Fibroblast of pulmonary artery (primary cell): ENCODE data around the gene DPYD.

Experiments used
- DNase-seq: peaks from one replicate; pipeline ENCODE4 v3.0.0-alpha.2; 2010; ENCODE audit warnings: low read depth
- H3K4me3 ChIP-seq: replicated peaks from 2 replicates; pipeline ENCODE4 v1.5.1; 2011; ENCODE audit warnings: low read depth, mild to moderate bottlenecking, control low read depth, low read length, moderate library complexity
- CTCF ChIP-seq: IDR thresholded peaks from 2 replicates; pipeline ENCODE4 v1.5.1; 2011; ENCODE audit warnings: mild to moderate bottlenecking, control low read depth, low read length, inconsistent platforms; ENCODE audit errors: missing control alignments

Gene DPYD

GRCh38 chr1:97433094-97433823 lies 487.6 kb downstream of the DPYD start:
- peak; percentile 89 for DNase-seq
- no peak overlapping the region for H3K4me3 ChIP-seq
- TF ChIP-seq CTCF, result no peak

- DNase-seq, result no peak
- TF ChIP-seq CTCF, result no peak
- no peak overlapping the region for H3K4me3 ChIP-seq
Measured at GRCh38 chr1:97427371-97427770, 493.5 kb downstream of the DPYD start.

GRCh38 chr1:97424209-97424608 lies 496.6 kb downstream of the DPYD start:
- DNase-seq, result no peak
- H3K4me3 ChIP-seq, result no peak overlapping the region
- no peak for TF ChIP-seq CTCF

GRCh38 chr1:97423403-97423802 lies 497.4 kb downstream of the DPYD start:
- no peak for TF ChIP-seq CTCF
- no peak overlapping the region for H3K4me3 ChIP-seq
- no peak for DNase-seq

- no peak for DNase-seq
- no peak overlapping the region for H3K4me3 ChIP-seq
- no peak for TF ChIP-seq CTCF
Measured at GRCh38 chr1:97417661-97418060, 503.2 kb downstream of the DPYD start.

GRCh38 chr1:97414682-97415312 lies 506.0 kb downstream of the DPYD start:
- DNase-seq, result no peak
- no peak overlapping the region for H3K4me3 ChIP-seq
- no peak for TF ChIP-seq CTCF

GRCh38 chr1:97412737-97413136 lies 508.1 kb downstream of the DPYD start:
- H3K4me3 ChIP-seq, result no peak overlapping the region
- DNase-seq, result no peak
- TF ChIP-seq CTCF, result no peak
